ENCODE data around the gene VPS37B. TPM values are rescaled to one million over a fixed set of nuclear protein-coding genes. Genes with fewer than 3 reads are reported as not detected.
A peak's percentile ranks its signal among the peaks of the same experiment; 100 is the strongest.

Gene VPS37B
- total RNA-seq, 6 experiments from 2014 or later: 5.2 to 6.7 (median 6.0) TPM

- H3K9me3 ChIP-seq: no peaks in the 10 kb centered on the region
- no peak overlapping the region for H3K4me3 ChIP-seq
- no peaks in the 10 kb centered on the region for H3K36me3 ChIP-seq
- TF ChIP-seq CTCF (IDR thresholded peaks at IDR 0.05) (no peak), POLR2A (IDR thresholded peaks at IDR 0.05) (no peak)
- no peak overlapping the region for H3K27ac ChIP-seq
- DNase-seq: no peak
- H3K27me3 ChIP-seq: no peaks in the 10 kb centered on the region
- 75% methylated on average over 3 of the region's 4 CpGs for WGBS (ENCODE audit: insufficient coverage, low coverage, low lambda C conversion rate, missing lambda C conversion rate)
- intact Hi-C loops (cut with DNase I): no loop called here
- no peak for ATAC-seq
- peaks cover 0 to 13% (median 2%) of the 10 kb centered on the region in 4 donors for H3K4me1 ChIP-seq
These were observed 43.2 kb upstream of the VPS37B start for GRCh38 chr12:122939125-122939524.

- intact Hi-C loops (cut with DNase I): no loop called here
- DNase-seq (peak in 2 of 3 donors; percentile 66 to 79), ATAC-seq (peak; percentile 67 to 92 (median 84))
- TF ChIP-seq POLR2A (IDR thresholded peaks at IDR 0.05) (no peak), CTCF (IDR thresholded peaks at IDR 0.05) (no peak)
- Histone ChIP-seq H3K9me3 (no peaks in the 10 kb centered on the region), H3K4me3 (no peak overlapping the region), H3K4me1 (peaks cover 0 to 13% (median 2%) of the 10 kb centered on the region in 4 donors), H3K27me3 (no peaks in the 10 kb centered on the region), H3K27ac (peak overlapping the region in 1 of 3 donors; percentile 5), H3K36me3 (no peaks in the 10 kb centered on the region)
- WGBS (ENCODE audit: insufficient coverage, low coverage, low lambda C conversion rate, missing lambda C conversion rate): 51% methylated on average over 3 of the region's 3 CpGs
These were observed 41.7 kb upstream of the VPS37B start for GRCh38 chr12:122937622-122938091.

GRCh38 chr12:122935318-122935717 lies 39.4 kb upstream of the VPS37B start:
- WGBS (ENCODE audit: insufficient coverage, low coverage, low lambda C conversion rate, missing lambda C conversion rate): no CpG with 5 or more reads among the region's 8 CpGs
- H3K9me3 ChIP-seq: no peaks in the 10 kb centered on the region

GRCh38 chr12:122934722-122935121 lies 38.8 kb upstream of the VPS37B start:
- Histone ChIP-seq H3K36me3 (no peaks in the 10 kb centered on the region), H3K4me3 (no peak overlapping the region), H3K27me3 (no peaks in the 10 kb centered on the region), H3K4me1 (peaks cover 0 to 13% (median 2%) of the 10 kb centered on the region in 4 donors), H3K9me3 (no peaks in the 10 kb centered on the region), H3K27ac (no peak overlapping the region)
- TF ChIP-seq CTCF (IDR thresholded peaks at IDR 0.05): no peak
- TF ChIP-seq POLR2A (IDR thresholded peaks at IDR 0.05): no peak
- DNase-seq (no peak), ATAC-seq (no peak)
- intact Hi-C loops (cut with DNase I): no loop called here
- 73% methylated on average over 3 of the region's 3 CpGs for WGBS (ENCODE audit: insufficient coverage, low coverage, low lambda C conversion rate, missing lambda C conversion rate)

More at GRCh38 chr12:122935318-122935717, 39.4 kb upstream of the VPS37B start:
- TF ChIP-seq POLR2A (IDR thresholded peaks at IDR 0.05) (no peak), CTCF (IDR thresholded peaks at IDR 0.05) (no peak)
- H3K4me3 ChIP-seq: no peak overlapping the region
- intact Hi-C loops (cut with DNase I): no loop called here
- H3K4me1 ChIP-seq: peaks cover 0 to 13% (median 2%) of the 10 kb centered on the region in 4 donors
- H3K27ac ChIP-seq: no peak overlapping the region
- peak in 1 of 4 donors; percentile 17 for ATAC-seq
- H3K36me3 ChIP-seq: no peaks in the 10 kb centered on the region
- DNase-seq: no peak
- no peaks in the 10 kb centered on the region for H3K27me3 ChIP-seq

Measured in right lobe of liver (tissue), 6 donors.